ENCODE measurements around the gene DIDO1.

DIDO1 gene

GRCh38 chr20:62908971-62909791 is 17.1 kb downstream of the DIDO1 start:
- no peak for TF ChIP-seq POLR2A (IDR thresholded peaks at IDR 0.05; ENCODE audit: low read depth, low read length)
- FAIRE-seq (no peak), DNase-seq (ENCODE audit: insufficient read length, low spot score) (no peak)

- DNase-seq (ENCODE audit: insufficient read length, low spot score) (no peak), FAIRE-seq (no peak)
- TF ChIP-seq POLR2A (IDR thresholded peaks at IDR 0.05; ENCODE audit: low read depth, low read length), result no peak
Observed at GRCh38 chr20:62907384-62908317, 18.7 kb downstream of the DIDO1 start.

GRCh38 chr20:62906647-62907375 is 19.5 kb downstream of the DIDO1 start:
- no peak for DNase-seq (ENCODE audit: insufficient read length, low spot score)
- no peak for TF ChIP-seq POLR2A (IDR thresholded peaks at IDR 0.05; ENCODE audit: low read depth, low read length)
- no peak for FAIRE-seq

- no peak for FAIRE-seq
- no peak for DNase-seq (ENCODE audit: insufficient read length, low spot score)
- no peak for TF ChIP-seq POLR2A (IDR thresholded peaks at IDR 0.05; ENCODE audit: low read depth, low read length)
Observed at GRCh38 chr20:62906209-62906608, 20.1 kb downstream of the DIDO1 start.

DNA sequence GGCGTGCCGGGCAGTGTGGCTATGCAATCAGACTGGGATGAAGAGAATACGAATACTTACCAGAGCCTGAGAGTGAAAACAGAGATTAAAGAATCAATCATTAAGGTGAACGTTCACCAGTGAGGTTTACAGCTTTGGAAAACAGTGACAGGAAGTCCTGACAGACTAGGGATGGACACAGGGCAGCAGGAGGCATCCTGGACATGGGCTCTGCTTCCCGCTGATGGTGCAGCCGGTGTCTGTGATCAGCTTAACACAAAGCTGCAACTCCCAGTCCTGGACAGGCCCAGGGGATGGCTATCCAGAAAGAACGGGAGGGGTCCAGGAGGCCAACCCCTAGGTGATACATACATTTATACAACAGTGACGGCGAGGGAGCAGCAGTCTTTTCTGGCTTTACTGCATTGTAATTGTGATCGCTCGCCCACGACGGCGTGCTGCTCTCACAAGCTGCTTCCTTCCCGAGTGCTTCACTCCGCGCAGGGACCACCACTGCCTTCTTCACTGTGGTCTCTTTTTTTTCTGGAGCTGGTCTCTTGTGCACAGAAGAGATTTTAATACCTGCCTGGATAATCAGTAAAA is 20.7 kb downstream of the DIDO1 start:
- DNase-seq (ENCODE audit: insufficient read length, low spot score) (no peak), FAIRE-seq (no peak)
- no peak for TF ChIP-seq POLR2A (IDR thresholded peaks at IDR 0.05; ENCODE audit: low read depth, low read length)

DNA sequence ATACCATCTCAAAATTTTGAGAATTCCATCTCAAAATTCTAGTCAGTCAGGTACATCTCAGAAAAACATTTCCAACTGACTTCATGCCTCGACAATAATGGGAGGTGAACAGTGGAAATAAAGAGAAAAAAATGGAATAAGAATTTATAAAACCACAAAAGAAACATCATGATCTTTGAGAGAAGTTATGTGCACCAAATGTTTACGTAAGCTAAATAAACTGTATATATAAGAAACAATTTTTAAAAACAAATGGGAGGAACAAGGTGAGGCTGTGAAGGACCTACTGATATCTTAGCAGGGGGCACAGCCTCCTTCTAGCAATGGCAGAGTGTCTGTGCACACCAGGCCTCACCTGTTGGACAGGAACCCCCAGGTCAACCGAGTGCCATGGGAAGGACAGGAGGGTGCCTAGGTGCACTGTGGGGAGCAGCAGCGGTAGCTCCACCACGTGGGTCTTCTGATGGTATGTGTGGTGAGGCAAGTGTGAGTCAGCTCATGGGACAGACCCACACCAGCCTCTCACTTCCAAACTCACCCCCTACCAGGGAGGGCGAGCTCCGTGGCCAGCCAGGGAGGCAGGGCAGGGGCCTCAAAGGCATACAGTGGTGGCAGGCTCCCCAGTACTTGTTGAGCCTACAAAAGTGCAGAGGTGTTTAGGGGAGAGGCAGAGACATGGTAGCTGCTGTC is 23.2 kb downstream of the DIDO1 start:
- DNase-seq (ENCODE audit: insufficient read length, low spot score) (peak; percentile 69), FAIRE-seq (no peak)
- TF ChIP-seq POLR2A (IDR thresholded peaks at IDR 0.05; ENCODE audit: low read depth, low read length), result no peak

DNA sequence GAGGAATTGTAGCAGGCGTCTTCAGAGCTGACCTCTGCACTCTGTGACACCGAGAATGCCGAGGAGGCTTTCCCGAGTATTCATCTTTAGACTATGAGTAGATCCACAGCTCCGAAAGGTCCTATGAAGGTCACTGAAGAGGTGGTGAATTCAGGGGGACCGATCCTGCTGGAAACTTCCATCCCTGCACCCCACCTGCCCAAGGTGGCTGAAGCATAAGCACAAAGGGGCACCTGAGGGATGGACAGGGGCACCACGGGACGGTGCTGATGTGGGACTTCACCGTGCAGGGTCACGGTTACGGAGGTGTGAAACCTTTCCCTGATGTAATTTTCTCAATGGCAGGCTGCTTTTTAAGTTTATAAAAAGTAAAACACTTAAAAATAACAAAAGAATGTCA is 24.4 kb downstream of the DIDO1 start:
- FAIRE-seq, result no peak
- no peak for DNase-seq (ENCODE audit: insufficient read length, low spot score)
- TF ChIP-seq POLR2A (IDR thresholded peaks at IDR 0.05; ENCODE audit: low read depth, low read length), result no peak

DNA sequence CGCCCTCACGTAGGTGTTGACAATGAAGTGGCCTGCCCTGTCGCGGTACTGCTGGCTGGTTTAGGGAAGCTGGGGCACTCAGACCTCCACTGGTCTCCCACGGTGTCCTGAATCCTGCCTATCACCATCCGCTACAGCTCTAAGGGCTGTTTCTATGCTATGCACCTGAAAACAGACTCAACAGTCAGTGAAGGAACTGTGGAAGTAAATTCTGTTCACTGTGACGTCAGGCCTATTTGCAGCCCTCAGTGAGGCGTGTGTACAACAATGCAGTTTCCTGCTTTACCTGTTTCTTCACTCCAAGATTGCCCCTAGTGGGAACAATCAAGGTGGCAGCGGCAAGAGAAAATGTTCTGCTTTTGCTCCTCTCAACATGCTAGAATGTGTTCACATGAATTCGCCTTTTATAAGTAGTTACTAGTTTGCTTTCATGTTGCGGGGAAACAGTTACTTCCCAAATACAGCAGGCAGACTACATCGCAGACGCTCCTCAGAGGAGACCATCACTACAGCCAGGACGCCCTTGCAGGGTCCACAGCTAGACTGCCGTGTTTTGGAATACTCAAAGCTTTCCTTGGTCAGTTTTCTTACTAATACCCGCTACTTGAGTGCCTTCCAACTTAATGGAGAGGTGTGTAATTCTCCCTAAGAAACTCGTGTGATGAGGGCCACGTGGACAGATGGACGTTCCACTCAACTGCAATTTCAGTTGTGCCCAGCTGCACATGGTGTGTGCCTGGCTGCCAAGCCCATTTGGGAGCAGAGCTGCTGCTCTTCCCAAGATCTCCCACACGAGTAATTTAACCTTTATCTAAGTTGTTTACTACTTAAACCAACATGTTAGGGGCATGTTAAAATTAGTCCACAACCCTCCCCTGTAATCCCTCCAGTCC is 25.4 kb downstream of the DIDO1 start:
- TF ChIP-seq POLR2A (IDR thresholded peaks at IDR 0.05; ENCODE audit: low read depth, low read length), result no peak
- no peak for FAIRE-seq
- no peak for DNase-seq (ENCODE audit: insufficient read length, low spot score)

- no peak for FAIRE-seq
- DNase-seq (ENCODE audit: insufficient read length, low spot score), result peak; percentile 80
- TF ChIP-seq POLR2A (IDR thresholded peaks at IDR 0.05; ENCODE audit: low read depth, low read length), result no peak
Observed at GRCh38 chr20:62900052-62900691, 26.1 kb downstream of the DIDO1 start.

DNA sequence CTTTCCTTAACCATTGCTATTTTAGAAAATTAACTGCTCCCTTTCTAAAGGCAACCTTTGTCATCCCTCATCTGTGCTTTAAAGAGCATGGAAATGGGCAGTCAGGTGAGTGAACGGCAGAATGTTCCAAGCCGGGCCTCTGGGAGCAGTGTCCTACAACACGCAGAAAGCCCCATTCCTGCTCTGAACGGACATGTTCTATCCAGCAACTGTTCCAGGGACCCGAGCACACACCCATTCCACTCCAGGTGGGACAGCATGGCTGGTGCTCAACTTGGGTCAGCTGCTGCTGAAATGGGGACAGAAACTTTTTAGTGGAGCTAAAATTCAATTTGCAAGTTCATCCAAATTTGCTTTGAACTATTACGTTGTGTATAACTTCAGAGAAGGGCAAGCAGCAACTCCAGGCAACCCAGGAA is 26.7 kb downstream of the DIDO1 start:
- FAIRE-seq (no peak), DNase-seq (ENCODE audit: insufficient read length, low spot score) (no peak)
- no peak for TF ChIP-seq POLR2A (IDR thresholded peaks at IDR 0.05; ENCODE audit: low read depth, low read length)

GRCh38 chr20:62898970-62899632 is 27.2 kb downstream of the DIDO1 start:
- DNase-seq (ENCODE audit: insufficient read length, low spot score) (no peak), FAIRE-seq (no peak)
- TF ChIP-seq POLR2A (IDR thresholded peaks at IDR 0.05; ENCODE audit: low read depth, low read length), result no peak
